Mammary epithelial cell (primary cell): ENCODE measurements around the gene INHBE.

Experiments
- EZH2 ChIP-seq: IDR thresholded peaks from 2 replicates; pipeline ENCODE4 v1.6.1; 2012; ENCODE audit warnings: low read length, inconsistent platforms, borderline replicate concordance
- TF ChIP-seq, protein P1 (sequence below), 2 donors: IDR thresholded peaks in 1 of 2; conservative IDR thresholded peaks in 1 of 2; 2 replicates each; pipeline ENCODE4 v1.5.1; 2011 to 2012; ENCODE audit warnings: inconsistent platforms in 2 of 2, low read length in 2 of 2, mild to moderate bottlenecking in 2 of 2, control low read depth in 1 of 2, low read depth in 1 of 2; ENCODE audit not compliant: insufficient read depth in 1 of 2; ENCODE audit errors: extremely low read depth in 1 of 2

GRCh38 chr12:57460468-57460784 lies 5.3 kb downstream of the INHBE start:
- TF ChIP-seq EZH2: no peak
- TF ChIP-seq, protein P1, sequence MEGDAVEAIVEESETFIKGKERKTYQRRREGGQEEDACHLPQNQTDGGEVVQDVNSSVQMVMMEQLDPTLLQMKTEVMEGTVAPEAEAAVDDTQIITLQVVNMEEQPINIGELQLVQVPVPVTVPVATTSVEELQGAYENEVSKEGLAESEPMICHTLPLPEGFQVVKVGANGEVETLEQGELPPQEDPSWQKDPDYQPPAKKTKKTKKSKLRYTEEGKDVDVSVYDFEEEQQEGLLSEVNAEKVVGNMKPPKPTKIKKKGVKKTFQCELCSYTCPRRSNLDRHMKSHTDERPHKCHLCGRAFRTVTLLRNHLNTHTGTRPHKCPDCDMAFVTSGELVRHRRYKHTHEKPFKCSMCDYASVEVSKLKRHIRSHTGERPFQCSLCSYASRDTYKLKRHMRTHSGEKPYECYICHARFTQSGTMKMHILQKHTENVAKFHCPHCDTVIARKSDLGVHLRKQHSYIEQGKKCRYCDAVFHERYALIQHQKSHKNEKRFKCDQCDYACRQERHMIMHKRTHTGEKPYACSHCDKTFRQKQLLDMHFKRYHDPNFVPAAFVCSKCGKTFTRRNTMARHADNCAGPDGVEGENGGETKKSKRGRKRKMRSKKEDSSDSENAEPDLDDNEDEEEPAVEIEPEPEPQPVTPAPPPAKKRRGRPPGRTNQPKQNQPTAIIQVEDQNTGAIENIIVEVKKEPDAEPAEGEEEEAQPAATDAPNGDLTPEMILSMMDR (conservative IDR thresholded peaks at IDR 0.05 in 1 of 2, IDR thresholded peaks at IDR 0.05 in 1 of 2; ENCODE audit: extremely low read depth in 1 of 2, insufficient read depth in 1 of 2, low read depth in 1 of 2, low read length in 2 of 2): no peak
